MCF 10A (cell line): ENCODE results near the gene MEIS3. TPM values are rescaled to one million over a fixed set of nuclear protein-coding genes. Genes with fewer than 3 reads are reported as not detected.

Experiments
- BruUV-seq: library from RNA; stranded (reverse); fragments of 400-500 nt; replicated peaks from 2 replicates; lab custom pipeline; 2021; lab: Mats Ljungman, UMichigan
- CTCF ChIA-PET: fragments of 300-600 bp; sonication (Branson Sonifier 250); formaldehyde crosslinking; extraction: SDS; loops from one replicate; lab custom pipeline; 2021; ENCODE audit warnings: antibody characterized with exemption, inconsistent platforms; lab: Yijun Ruan, JAX
- POLR2A ChIA-PET: fragments of 300-600, 350-650 bp; sonication (Branson Sonifier 250); formaldehyde crosslinking; extraction: SDS; loops from one replicate; lab custom pipeline; 2020; ENCODE audit warnings: antibody characterized with exemption, inconsistent platforms; lab: Yijun Ruan, JAX
- DNase-seq: peaks from one replicate; pipeline ENCODE4 v3.0.0-alpha.2; 2018; ENCODE audit not compliant: unreplicated experiment
- H3K27ac Mint-ChIP-seq: one replicate; pipeline ENCODE4 v1.8.0; 2022; ENCODE audit warnings: mild to moderate bottlenecking, low read depth, mixed read lengths; ENCODE audit not compliant: unreplicated experiment
- H3K27me3 Mint-ChIP-seq: one replicate; pipeline ENCODE4 v1.8.0; 2022; ENCODE audit warnings: mixed read lengths; ENCODE audit not compliant: insufficient read depth, unreplicated experiment
- H3K36me3 Mint-ChIP-seq: one replicate; pipeline ENCODE4 v1.8.0; 2022; ENCODE audit warnings: mild to moderate bottlenecking, moderate library complexity, mixed read lengths; ENCODE audit not compliant: insufficient read depth, unreplicated experiment
- H3K4me1 Mint-ChIP-seq: one replicate; pipeline ENCODE4 v1.8.0; 2022; ENCODE audit warnings: mixed read lengths; ENCODE audit not compliant: insufficient read depth, unreplicated experiment
- H3K4me3 Mint-ChIP-seq: one replicate; pipeline ENCODE4 v1.8.0; 2022; ENCODE audit warnings: mild to moderate bottlenecking, moderate library complexity, mixed read lengths; ENCODE audit not compliant: unreplicated experiment
- H3K9me3 Mint-ChIP-seq: one replicate; pipeline ENCODE4 v1.8.0; 2022; ENCODE audit warnings: mixed read lengths; ENCODE audit not compliant: unreplicated experiment
- intact Hi-C: fragments of 100-400 bp; cut with micrococcal nuclease; formaldehyde crosslinking; loops from 2 replicates; pipeline ENCODE4 v1.14.1; 2022
- total RNA-seq: library from RNA; stranded (reverse); gene quantifications from 2 replicates; pipeline ENCODE4 v1.2.3, GENCODE V29; 2022
- TF ChIP-seq, protein P1 (sequence below): fragments of 200-600 bp; IDR thresholded peaks from one replicate; pipeline ENCODE4 v1.8.0; 2022; ENCODE audit warnings: antibody characterized with exemption, mild to moderate bottlenecking; ENCODE audit not compliant: unreplicated experiment

MEIS3 gene
- total RNA-seq, 1 experiment from 2014 or later, result 6.6 TPM

DNA sequence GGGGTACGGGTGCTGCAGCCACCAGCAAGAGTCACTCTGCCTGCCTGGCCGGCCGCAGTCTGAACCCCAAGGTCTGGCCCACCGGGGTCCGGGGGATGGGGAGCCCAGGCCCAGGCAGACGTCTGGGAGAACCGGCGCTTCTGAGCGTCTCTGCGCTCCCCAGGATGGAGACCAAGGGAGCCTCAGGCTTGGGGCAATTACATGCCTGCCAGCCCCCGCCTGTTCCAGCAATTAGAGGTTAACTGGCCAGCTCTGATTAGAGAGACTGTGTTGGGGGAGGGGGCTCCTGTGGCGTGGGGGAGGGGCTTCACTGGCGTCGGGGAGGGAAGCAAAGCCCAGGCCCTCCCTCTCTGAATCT, 11.9 kb downstream of the MEIS3 start:
- TF ChIP-seq, protein P1, sequence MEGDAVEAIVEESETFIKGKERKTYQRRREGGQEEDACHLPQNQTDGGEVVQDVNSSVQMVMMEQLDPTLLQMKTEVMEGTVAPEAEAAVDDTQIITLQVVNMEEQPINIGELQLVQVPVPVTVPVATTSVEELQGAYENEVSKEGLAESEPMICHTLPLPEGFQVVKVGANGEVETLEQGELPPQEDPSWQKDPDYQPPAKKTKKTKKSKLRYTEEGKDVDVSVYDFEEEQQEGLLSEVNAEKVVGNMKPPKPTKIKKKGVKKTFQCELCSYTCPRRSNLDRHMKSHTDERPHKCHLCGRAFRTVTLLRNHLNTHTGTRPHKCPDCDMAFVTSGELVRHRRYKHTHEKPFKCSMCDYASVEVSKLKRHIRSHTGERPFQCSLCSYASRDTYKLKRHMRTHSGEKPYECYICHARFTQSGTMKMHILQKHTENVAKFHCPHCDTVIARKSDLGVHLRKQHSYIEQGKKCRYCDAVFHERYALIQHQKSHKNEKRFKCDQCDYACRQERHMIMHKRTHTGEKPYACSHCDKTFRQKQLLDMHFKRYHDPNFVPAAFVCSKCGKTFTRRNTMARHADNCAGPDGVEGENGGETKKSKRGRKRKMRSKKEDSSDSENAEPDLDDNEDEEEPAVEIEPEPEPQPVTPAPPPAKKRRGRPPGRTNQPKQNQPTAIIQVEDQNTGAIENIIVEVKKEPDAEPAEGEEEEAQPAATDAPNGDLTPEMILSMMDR, result no peak
- H3K27me3 Mint-ChIP-seq, result peaks cover 47% of the 10 kb centered on the region
- H3K9me3 Mint-ChIP-seq, result no peaks in the 10 kb centered on the region
- no peak for DNase-seq
- intact Hi-C loops, result no loop called here
- H3K4me3 Mint-ChIP-seq, result no peak overlapping the region
- H3K27ac Mint-ChIP-seq, result no peak overlapping the region
- CTCF ChIA-PET, result interaction anchor here (0.6 kb wide), 1 partner anchor 878 kb away, joined by 3 read pairs; no protein-coding TSS in a partner anchor
- H3K36me3 Mint-ChIP-seq, result no peaks in the 10 kb centered on the region
- POLR2A ChIA-PET, result no interaction called here
- H3K4me1 Mint-ChIP-seq, result no peaks in the 10 kb centered on the region
- BruUV-seq, result no TSS peak

DNA sequence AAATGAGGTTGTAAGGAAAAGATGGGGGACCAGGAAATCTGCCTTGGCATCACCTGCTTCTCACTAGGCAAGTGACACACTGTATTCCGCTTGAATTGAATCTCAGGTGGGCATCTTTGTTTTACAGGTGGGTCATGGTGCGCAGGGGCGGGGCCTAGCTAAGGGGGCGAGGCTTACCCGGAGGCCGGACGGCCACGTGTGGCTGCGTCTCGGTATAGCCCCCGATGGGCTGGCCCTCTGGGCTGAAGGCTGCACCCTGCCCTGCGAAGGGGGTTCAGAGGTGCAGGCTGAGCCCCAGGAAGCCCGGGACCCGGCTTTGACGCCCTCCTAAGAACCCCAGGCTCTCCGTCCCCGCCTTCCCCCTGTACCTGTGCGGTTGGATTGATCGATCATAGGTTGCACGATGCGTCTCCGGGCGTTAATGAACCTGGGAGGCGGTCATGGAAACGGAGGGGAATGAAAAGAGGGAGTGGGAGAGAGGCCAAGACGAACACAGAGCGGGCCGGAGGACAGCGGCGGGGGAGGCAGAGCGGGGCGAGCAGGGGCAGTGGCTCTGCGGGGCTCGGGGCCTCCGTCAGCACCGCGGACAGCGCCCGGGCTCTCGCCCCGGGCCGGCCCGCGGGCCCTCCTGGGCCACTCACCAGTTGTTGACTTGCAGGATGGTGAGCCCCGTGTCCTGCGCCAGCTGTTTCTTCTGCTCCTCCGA, 12.5 kb downstream of the MEIS3 start:
- Mint-ChIP-seq H3K36me3 (no peaks in the 10 kb centered on the region), H3K9me3 (no peaks in the 10 kb centered on the region), H3K27me3 (peaks cover 47% of the 10 kb centered on the region), H3K4me3 (no peak overlapping the region), H3K27ac (no peak overlapping the region), H3K4me1 (no peaks in the 10 kb centered on the region)
- POLR2A ChIA-PET, result no interaction called here
- DNase-seq, result no peak
- TF ChIP-seq, protein P1, result no peak
- no TSS peak for BruUV-seq
- CTCF ChIA-PET, result interaction anchor here (0.6 kb wide), 1 partner anchor 878 kb away, joined by 3 read pairs; no protein-coding TSS in a partner anchor
- intact Hi-C loops, result no loop called here

DNA sequence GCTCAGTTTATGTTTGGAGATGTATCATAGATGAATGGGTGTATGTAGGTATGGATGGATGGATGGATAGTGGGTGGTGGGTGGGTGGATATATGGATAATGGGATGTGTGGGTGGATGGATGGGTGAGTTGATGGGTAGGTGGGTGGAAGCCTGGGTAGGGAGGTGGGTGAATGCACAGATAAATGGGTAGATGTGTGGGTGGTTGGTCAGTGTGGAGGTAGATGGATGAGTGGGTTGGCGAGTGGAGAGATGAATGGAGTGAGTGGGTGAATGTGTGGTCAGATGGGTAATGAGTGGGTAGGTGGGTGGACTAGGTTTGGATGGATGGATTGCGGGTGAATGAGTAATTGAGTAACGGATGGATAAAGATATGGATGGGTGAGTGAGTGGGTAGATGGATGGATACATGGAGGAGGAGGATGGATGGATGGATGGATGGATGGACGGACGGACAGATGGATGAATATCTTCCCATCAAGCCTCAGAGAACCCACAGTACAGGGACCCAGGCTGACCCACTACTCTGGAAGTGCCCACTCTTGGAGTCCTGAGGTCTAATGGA, 13.4 kb downstream of the MEIS3 start:
- BruUV-seq, result no TSS peak
- H3K36me3 Mint-ChIP-seq, result no peaks in the 10 kb centered on the region
- H3K9me3 Mint-ChIP-seq, result no peaks in the 10 kb centered on the region
- intact Hi-C loops, result no loop called here
- peaks cover 47% of the 10 kb centered on the region for H3K27me3 Mint-ChIP-seq
- TF ChIP-seq, protein P1, result no peak
- H3K4me1 Mint-ChIP-seq, result no peaks in the 10 kb centered on the region
- DNase-seq, result no peak
- CTCF ChIA-PET, result no interaction called here
- no peak overlapping the region for H3K4me3 Mint-ChIP-seq
- H3K27ac Mint-ChIP-seq, result no peak overlapping the region
- POLR2A ChIA-PET, result no interaction called here

DNA sequence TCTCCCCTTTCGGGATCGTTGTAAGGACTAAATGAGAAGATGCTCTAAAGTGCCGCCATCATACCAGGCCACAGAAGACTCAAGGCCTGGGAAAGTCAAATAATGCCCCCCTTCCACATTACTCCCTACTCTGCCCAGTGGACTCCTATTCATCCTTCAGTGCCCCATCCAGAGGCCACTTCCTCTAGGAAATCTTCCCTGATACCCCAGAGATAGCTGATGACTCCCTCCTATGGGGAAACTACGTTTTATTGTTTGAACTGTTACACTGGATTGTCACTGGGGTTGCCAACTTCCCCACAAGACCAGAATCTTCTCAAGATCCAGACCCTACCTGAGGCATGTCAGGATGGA, 14.2 kb downstream of the MEIS3 start:
- TF ChIP-seq, protein P1, result no peak
- no TSS peak for BruUV-seq
- ChIA-PET POLR2A (no interaction called here), CTCF (interaction anchor here (0.6 kb wide), 1 partner anchor 465 kb away, joined by 7 read pairs; no protein-coding TSS in a partner anchor)
- H3K9me3 Mint-ChIP-seq, result no peaks in the 10 kb centered on the region
- no peak for DNase-seq
- H3K27ac Mint-ChIP-seq, result no peak overlapping the region
- no peaks in the 10 kb centered on the region for H3K36me3 Mint-ChIP-seq
- intact Hi-C loops, result no loop called here
- H3K4me3 Mint-ChIP-seq, result no peak overlapping the region
- no peaks in the 10 kb centered on the region for H3K4me1 Mint-ChIP-seq
- peaks cover 47% of the 10 kb centered on the region for H3K27me3 Mint-ChIP-seq
